Ovary (tissue), 9 donors: ENCODE results near the gene RNF6. TPM values are rescaled to one million over a fixed set of nuclear protein-coding genes. Genes with fewer than 3 reads are reported as not detected.

Experiments used
- DNase-seq, 5 donors: peaks; one replicate each; pipeline ENCODE4 v3.0.0-alpha.2; 2019 to 2020
- H3K27ac ChIP-seq, 2 donors: fragments of 200-600 bp; one replicate each; pipeline versions ENCODE4 v1.5.1 to v1.8.0; 2019 to 2022
- H3K27me3 ChIP-seq: fragments of 200-600 bp; one replicate; pipeline ENCODE4 v1.8.0; 2022
- H3K36me3 ChIP-seq: fragments of 200-600 bp; sonication (generic); one replicate; pipeline ENCODE4 v1.5.1; 2019
- H3K4me1 ChIP-seq: one replicate; pipeline ENCODE4 v1.8.1; 2013; ENCODE audit warnings: mild to moderate bottlenecking, moderate library complexity; ENCODE audit not compliant: insufficient read depth
- H3K4me3 ChIP-seq: fragments of 200-600 bp; sonication (generic); one replicate; pipeline ENCODE4 v1.5.1; 2017
- H3K9me3 ChIP-seq, 2 donors: fragments of 200-600 bp in 1 of 2; sonication (generic) in 1 of 2; one replicate each; pipeline versions ENCODE4 v1.5.1 to v1.8.1; 2013 to 2019; ENCODE audit warnings: mild to moderate bottlenecking in 1 of 2, moderate library complexity in 1 of 2
- EP300 ChIP-seq: sonication (generic); formaldehyde crosslinking; IDR thresholded peaks from one replicate; pipeline ENCODE4 v1.6.1; 2017; ENCODE audit warnings: antibody characterized with exemption
- POLR2A ChIP-seq: fragments of 450-650 bp; IDR thresholded peaks from one replicate; pipeline ENCODE4 v1.6.1; 2017; ENCODE audit warnings: antibody characterized with exemption, mild to moderate bottlenecking, moderate library complexity
- WGBS, 3 donors: extraction: QIAGEN DNeasy Blood & Tissue Kit in 1 of 3; methylation state at CpG; one replicate each; pipeline versions ENCODE4 v1.1.5 to v1.1.7; 2013 to 2017; 5-methylcytosine and 5-hydroxymethylcytosine counted together
- intact Hi-C, 4 donors: fragments of 100-400 bp; cut with DNase I; formaldehyde crosslinking; loops; one replicate each; pipeline versions ENCODE4 v1.11.0 to v1.15.1; 2022 to 2023
- polyA plus RNA-seq, 2 donors: library from polyadenylated mRNA; stranded (reverse); fragments of 200-250 nt in 1 of 2; fragments of 350-450 nt in 1 of 2; fragmentation: Illumina TruSeq in 1 of 2; extraction: RNeasy Lipid Tissue Mini Kit (QIAGEN cat#74804) in 1 of 2; gene quantifications; one replicate each; pipeline ENCODE4 v1.2.3, GENCODE V29; 2013 to 2014
- total RNA-seq, 7 donors: library from RNA; depleted of rRNA in 2 of 7; stranded (reverse); fragments of >200 nt in 2 of 7; fragmentation: NEBNext Ultra II Directional in 3 of 7; extraction: Animal tissue kit (Norgen Biotek cat#: 25700) in 3 of 7; gene quantifications; one replicate each; pipeline versions ENCODE4 v1.1.0 to v1.2.4, GENCODE V29; 2016 to 2023
- TF ChIP-seq, protein P1 (sequence below), 3 donors: fragments of 450-650 bp in 2 of 3; fragments of 200-600 bp in 1 of 3; IDR thresholded peaks; one replicate each; pipeline versions ENCODE4 v1.5.1 to v1.8.0; 2016 to 2022; ENCODE audit warnings: antibody characterized with exemption in 3 of 3, mild to moderate bottlenecking in 1 of 3
- donor health status: DM: no; HTN: no; CAD: no; lungs with moderate emphysema.
- donor health status: DM: no; HTN: no; CAD: no.
- donor health status: Bipolar disorder and iron deficiency.
- donor health status: DM: yes; HTN: yes; CAD: no.
- donor health status: DM: no; HTN: no; CAD: no.
- donor health status: DM: yes; HTN: yes; CAD: no.

Gene RNF6
- total and polyA plus RNA-seq, 9 donors: 10.7 to 26.2 (median 16.4) TPM

- Histone ChIP-seq H3K36me3 (no peaks in the 10 kb centered on the region), H3K27ac (no peak overlapping the region), H3K9me3 (no peaks in the 10 kb centered on the region), H3K27me3 (no peaks in the 10 kb centered on the region), H3K4me1 (no peaks in the 10 kb centered on the region), H3K4me3 (no peak overlapping the region)
- TF ChIP-seq POLR2A (no peak), EP300 (no peak)
- TF ChIP-seq, protein P1, sequence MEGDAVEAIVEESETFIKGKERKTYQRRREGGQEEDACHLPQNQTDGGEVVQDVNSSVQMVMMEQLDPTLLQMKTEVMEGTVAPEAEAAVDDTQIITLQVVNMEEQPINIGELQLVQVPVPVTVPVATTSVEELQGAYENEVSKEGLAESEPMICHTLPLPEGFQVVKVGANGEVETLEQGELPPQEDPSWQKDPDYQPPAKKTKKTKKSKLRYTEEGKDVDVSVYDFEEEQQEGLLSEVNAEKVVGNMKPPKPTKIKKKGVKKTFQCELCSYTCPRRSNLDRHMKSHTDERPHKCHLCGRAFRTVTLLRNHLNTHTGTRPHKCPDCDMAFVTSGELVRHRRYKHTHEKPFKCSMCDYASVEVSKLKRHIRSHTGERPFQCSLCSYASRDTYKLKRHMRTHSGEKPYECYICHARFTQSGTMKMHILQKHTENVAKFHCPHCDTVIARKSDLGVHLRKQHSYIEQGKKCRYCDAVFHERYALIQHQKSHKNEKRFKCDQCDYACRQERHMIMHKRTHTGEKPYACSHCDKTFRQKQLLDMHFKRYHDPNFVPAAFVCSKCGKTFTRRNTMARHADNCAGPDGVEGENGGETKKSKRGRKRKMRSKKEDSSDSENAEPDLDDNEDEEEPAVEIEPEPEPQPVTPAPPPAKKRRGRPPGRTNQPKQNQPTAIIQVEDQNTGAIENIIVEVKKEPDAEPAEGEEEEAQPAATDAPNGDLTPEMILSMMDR (IDR thresholded peaks at IDR 0.05): no peak
- intact Hi-C loops: no loop called here
- DNase-seq: no peak
- WGBS, 3 donors: 50 to 59% (median 53%) methylated on average over 7 of the region's 7 CpGs
Observed at GRCh38 chr13:26225896-26226617, 3.9 kb upstream of the RNF6 start.

GRCh38 chr13:26222520-26223046 lies 469 bp upstream of the RNF6 start:
- no peak for TF ChIP-seq POLR2A
- TF ChIP-seq EP300: no peak
- TF ChIP-seq, protein P1 (IDR thresholded peaks at IDR 0.05): no peak
- 10 to 17% (median 12%) methylated on average over 16 of the region's 16 CpGs for WGBS, 3 donors
- Histone ChIP-seq H3K27ac (peak overlapping the region; percentile 73 to 89), H3K27me3 (no peaks in the 10 kb centered on the region), H3K4me1 (peaks cover 2% of the 10 kb centered on the region), H3K4me3 (peak overlapping the region; percentile 95), H3K36me3 (no peaks in the 10 kb centered on the region), H3K9me3 (no peaks in the 10 kb centered on the region)
- no peak for DNase-seq
- intact Hi-C loops: no loop called here

DNA sequence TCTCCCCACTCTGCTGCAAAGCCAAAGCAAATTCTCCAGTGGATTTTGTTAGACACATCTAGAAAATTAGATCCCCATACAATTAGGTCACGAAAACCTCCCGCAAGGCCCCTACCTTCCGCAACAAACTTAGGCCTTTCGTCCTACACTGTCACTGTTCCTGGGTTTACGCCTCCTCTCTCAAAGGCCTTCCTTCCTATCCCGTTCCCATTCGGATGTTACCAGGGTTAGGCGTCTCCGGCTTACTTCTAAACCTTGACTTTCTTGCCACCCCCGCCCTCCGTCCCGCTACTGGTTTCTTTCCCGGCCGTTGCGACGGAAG lies 754 bp downstream of the RNF6 start:
- TF ChIP-seq EP300 (no peak), POLR2A (no peak)
- TF ChIP-seq, protein P1 (IDR thresholded peaks at IDR 0.05): no peak
- DNase-seq: no peak
- Histone ChIP-seq H3K4me1 (peaks cover 2% of the 10 kb centered on the region), H3K36me3 (no peaks in the 10 kb centered on the region), H3K9me3 (no peaks in the 10 kb centered on the region), H3K4me3 (peak overlapping the region; percentile 95), H3K27ac (peak overlapping the region in 1 of 2 donors; percentile 89), H3K27me3 (no peaks in the 10 kb centered on the region)
- 0% methylated on average over 16 of the region's 16 CpGs for WGBS, 3 donors
- intact Hi-C loops: no loop called here

DNA sequence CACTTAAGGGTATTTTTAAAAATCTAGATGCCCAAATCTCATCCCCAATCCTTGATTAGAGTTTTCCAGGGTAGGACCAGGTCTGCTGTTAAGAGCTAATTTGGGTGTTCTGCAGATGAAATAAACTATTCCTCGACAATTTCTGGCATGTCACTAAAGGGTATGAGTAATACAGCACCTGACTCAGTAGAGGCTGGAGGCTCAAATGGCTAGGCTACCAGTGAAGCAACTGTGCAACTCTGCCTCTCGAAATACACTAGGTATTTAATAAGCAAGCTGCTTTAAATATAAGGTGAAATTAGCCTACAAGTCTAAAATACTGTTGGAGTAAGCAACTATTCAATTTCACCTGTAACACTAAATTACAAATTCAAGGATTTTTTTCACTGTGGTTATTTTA lies 1.5 kb downstream of the RNF6 start:
- no peaks in the 10 kb centered on the region for H3K27me3 ChIP-seq
- 78 to 83% (median 79%) methylated on average over 2 of the region's 2 CpGs for WGBS, 3 donors
- H3K9me3 ChIP-seq: no peaks in the 10 kb centered on the region
- intact Hi-C loops: no loop called here
- H3K27ac ChIP-seq: no peak overlapping the region
- peak overlapping the region; percentile 95 for H3K4me3 ChIP-seq
- TF ChIP-seq EP300 (no peak), POLR2A (no peak)
- TF ChIP-seq, protein P1 (IDR thresholded peaks at IDR 0.05): no peak
- H3K36me3 ChIP-seq: no peaks in the 10 kb centered on the region
- peaks cover 2% of the 10 kb centered on the region for H3K4me1 ChIP-seq
- DNase-seq: no peak
